ENCODE results near the gene FMNL3.

Gene FMNL3

GRCh38 chr12:49588721-49589516, 118.3 kb downstream of the FMNL3 start:
- no peak for DNase-seq

- DNase-seq, result no peak
Observed at GRCh38 chr12:49588281-49588680, 118.9 kb downstream of the FMNL3 start.

- no peak for DNase-seq
Observed at GRCh38 chr12:49587174-49587908, 119.9 kb downstream of the FMNL3 start.

Data from CD4-positive, alpha-beta T cell treated with Interferon gamma for 1 hour (primary cell).